CD14-positive monocyte (primary cell): ENCODE results near the gene DSTN. TPM values are rescaled to one million over a fixed set of nuclear protein-coding genes. Genes with fewer than 3 reads are reported as not detected.

ENCODE experiments used
- DNase-seq, 3 donors: peaks; one replicate each; pipeline ENCODE4 v3.0.0-alpha.2; 2011 to 2022
- H2AFZ ChIP-seq: 2 replicates; pipeline ENCODE4 v1.6.0; 2012; ENCODE audit warnings: mild to moderate bottlenecking, low read depth, low read length, inconsistent platforms; ENCODE audit not compliant: insufficient read depth, poor library complexity, severe bottlenecking
- H3K27ac ChIP-seq, 2 donors: 1 replicate in 1 of 2; 2 replicates in 1 of 2; pipeline ENCODE4 v1.5.1; 2012 to 2013; ENCODE audit warnings: low read length in 2 of 2, control low read depth in 1 of 2, inconsistent platforms in 1 of 2, low read depth in 1 of 2, mild to moderate bottlenecking in 1 of 2
- H3K27me3 ChIP-seq, 2 donors: one replicate each; pipeline versions ENCODE4 v1.6.0 to v1.6.1; 2011 to 2013; ENCODE audit warnings: low read length in 2 of 2; ENCODE audit not compliant: control insufficient read depth in 2 of 2, insufficient read depth in 2 of 2
- H3K36me3 ChIP-seq, 2 donors: replicated peaks in 1 of 2; 1 replicate in 1 of 2; 2 replicates in 1 of 2; pipeline versions ENCODE4 v1.5.1 to v1.6.1; 2012 to 2013; ENCODE audit warnings: low read length in 2 of 2, control low read depth in 1 of 2, inconsistent platforms in 1 of 2, mild to moderate bottlenecking in 1 of 2; ENCODE audit not compliant: insufficient read depth in 2 of 2, control insufficient read depth in 1 of 2
- H3K4me1 ChIP-seq, 2 donors: 1 replicate in 1 of 2; 2 replicates in 1 of 2; pipeline versions ENCODE4 v1.5.1 to v1.6.1; 2012 to 2013; ENCODE audit warnings: low read length in 2 of 2, control low read depth in 1 of 2, inconsistent platforms in 1 of 2, mild to moderate bottlenecking in 1 of 2, moderate library complexity in 1 of 2; ENCODE audit not compliant: insufficient read depth in 2 of 2, control insufficient read depth in 1 of 2
- H3K4me2 ChIP-seq: replicated peaks from 2 replicates; pipeline ENCODE3; 2012; ENCODE audit warnings: low read length, moderate library complexity, mild to moderate bottlenecking; ENCODE audit not compliant: poor library complexity, severe bottlenecking; ENCODE audit errors: extremely low read depth
- H3K4me3 ChIP-seq, 3 experiments: fragments of 200-600 bp in 1 of 3; sonication (generic) in 1 of 3; replicated peaks in 1 of 3; 1 replicate in 2 of 3; 2 replicates in 1 of 3; pipeline ENCODE4 v1.5.1; 2011 to 2013; ENCODE audit warnings: low read length in 3 of 3, mild to moderate bottlenecking in 3 of 3, control low read depth in 2 of 3, low read depth in 2 of 3, inconsistent platforms in 1 of 3, moderate library complexity in 1 of 3
- H3K79me2 ChIP-seq: 2 replicates; pipeline ENCODE4 v1.6.0; 2012; ENCODE audit warnings: mild to moderate bottlenecking, control low read depth, inconsistent platforms, low read length, moderate library complexity; ENCODE audit not compliant: insufficient read depth
- H3K9ac ChIP-seq: 2 replicates; pipeline ENCODE4 v1.6.0; 2017; ENCODE audit warnings: low read length, mild to moderate bottlenecking; ENCODE audit not compliant: insufficient read depth, poor library complexity, severe bottlenecking
- H3K9me3 ChIP-seq, 2 donors: replicated peaks in 1 of 2; 1 replicate in 1 of 2; 2 replicates in 1 of 2; pipeline versions ENCODE4 v1.5.1 to v1.6.1; 2012 to 2013; ENCODE audit warnings: low read length in 2 of 2, control low read depth in 1 of 2; ENCODE audit not compliant: control insufficient read depth in 1 of 2, insufficient read depth in 1 of 2
- H4K20me1 ChIP-seq: 2 replicates; pipeline ENCODE4 v1.6.0; 2012; ENCODE audit warnings: mild to moderate bottlenecking, low read length, control low read depth, moderate library complexity; ENCODE audit not compliant: insufficient read depth
- H3K27ac Mint-ChIP-seq, 7 donors: one replicate each; pipeline ENCODE4 v1.8.0; 2020; ENCODE audit warnings: mild to moderate bottlenecking in 7 of 7, mixed read lengths in 7 of 7, moderate library complexity in 6 of 7, inconsistent platforms in 2 of 7
- H3K27me3 Mint-ChIP-seq, 3 donors: one replicate each; pipeline ENCODE4 v1.8.0; 2021 to 2022; ENCODE audit warnings: low read depth in 3 of 3, mild to moderate bottlenecking in 3 of 3, mixed read lengths in 3 of 3, moderate library complexity in 3 of 3, inconsistent platforms in 1 of 3
- H3K36me3 Mint-ChIP-seq, 2 donors: one replicate each; pipeline ENCODE4 v1.8.0; 2020; ENCODE audit warnings: mixed read lengths in 2 of 2, inconsistent platforms in 1 of 2, mild to moderate bottlenecking in 1 of 2
- H3K4me1 Mint-ChIP-seq: one replicate; pipeline ENCODE4 v1.8.0; 2020; ENCODE audit warnings: mild to moderate bottlenecking, mixed read lengths
- H3K4me3 Mint-ChIP-seq, 2 donors: one replicate each; pipeline ENCODE4 v1.8.0; 2020; ENCODE audit warnings: mild to moderate bottlenecking in 2 of 2, mixed read lengths in 2 of 2, moderate library complexity in 1 of 2
- H3K9me3 Mint-ChIP-seq, 7 donors: one replicate each; pipeline ENCODE4 v1.8.0; 2020 to 2022; ENCODE audit warnings: mixed read lengths in 7 of 7, mild to moderate bottlenecking in 6 of 7, moderate library complexity in 6 of 7, inconsistent platforms in 2 of 7
- WGBS: methylation state at CpG from one replicate; pipeline ENCODE4 v1.1.5; 2013; ENCODE audit warnings: missing lambda C conversion rate; ENCODE audit not compliant: insufficient coverage; 5-methylcytosine and 5-hydroxymethylcytosine counted together
- intact Hi-C, 2 donors: fragments of 100-400 bp; cut with micrococcal nuclease; formaldehyde crosslinking; loops; one replicate each; pipeline versions ENCODE4 v1.15.0 to v1.15.1; 2023
- polyA plus RNA-seq, 3 donors: library from polyadenylated mRNA; depleted of rRNA in 1 of 3; unstranded in 2 of 3; stranded (reverse) in 1 of 3; fragments of 300-500 nt in 2 of 3; fragments of >200 nt in 1 of 3; fragmentation: Illumina TruSeq in 2 of 3; gene quantifications; 1 replicate in 2 of 3; 2 replicates in 1 of 3; pipeline ENCODE4 v1.2.3, GENCODE V29; 2012 to 2021
- TF ChIP-seq, protein P1 (sequence below): fragments of 200-600 bp; IDR thresholded peaks from one replicate; pipeline ENCODE4 v1.8.0; 2022; ENCODE audit warnings: antibody characterized with exemption, mild to moderate bottlenecking

Gene DSTN
- polyA plus RNA-seq, 3 donors, result 15.6 to 63.8 (median 58.4) TPM

DNA sequence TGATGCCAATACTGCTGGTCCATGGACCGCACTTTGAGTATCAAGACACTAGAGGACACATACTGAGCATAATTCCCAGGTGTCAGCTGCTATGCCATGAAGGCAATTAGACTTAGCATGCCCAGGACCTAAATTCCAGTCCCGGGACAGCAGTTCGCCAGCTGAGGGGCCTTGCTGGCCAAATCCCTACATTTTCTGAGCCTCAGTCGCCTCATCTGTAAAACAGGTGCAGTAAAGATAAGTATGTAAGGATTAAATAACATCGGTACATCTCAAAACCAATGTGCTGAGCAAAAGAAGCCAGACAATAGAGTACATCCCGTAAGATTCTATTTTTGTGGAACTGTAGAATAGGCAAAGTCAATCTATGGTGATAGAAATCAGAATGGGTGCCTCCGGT, 39.7 kb upstream of the DSTN start:
- Histone ChIP-seq H3K9ac (no peak overlapping the region), H3K27ac (no peak overlapping the region), H3K4me1 (peaks cover 10 to 12% of the 10 kb centered on the region in 2 donors), H3K79me2 (no peaks in the 10 kb centered on the region), H4K20me1 (no peaks in the 10 kb centered on the region), H3K9me3 (peaks cover 0 to 7% of the 10 kb centered on the region in 2 donors), H3K4me3 (no peak overlapping the region), H3K27me3 (peaks cover 10 to 20% of the 10 kb centered on the region in 2 donors), H3K4me2 (no peak overlapping the region), H2AFZ (no peak overlapping the region), H3K36me3 (no peaks in the 10 kb centered on the region)
- 98% methylated on average over 3 of the region's 7 CpGs for WGBS
- no peaks in the 10 kb centered on the region for H3K36me3 Mint-ChIP-seq
- H3K27me3 Mint-ChIP-seq, result peaks cover 19 to 23% (median 22%) of the 10 kb centered on the region in 3 donors
- no peak overlapping the region for H3K27ac Mint-ChIP-seq
- peaks cover 0 to 5% (median 0%) of the 10 kb centered on the region in 7 donors for H3K9me3 Mint-ChIP-seq
- H3K4me1 Mint-ChIP-seq, result peaks cover 13% of the 10 kb centered on the region
- DNase-seq, result no peak
- intact Hi-C loops, result loop anchor here in 1 of 2 donors (10.0 kb wide), 1 partner anchor 365 kb away; no protein-coding TSS in a partner anchor
- TF ChIP-seq, protein P1, sequence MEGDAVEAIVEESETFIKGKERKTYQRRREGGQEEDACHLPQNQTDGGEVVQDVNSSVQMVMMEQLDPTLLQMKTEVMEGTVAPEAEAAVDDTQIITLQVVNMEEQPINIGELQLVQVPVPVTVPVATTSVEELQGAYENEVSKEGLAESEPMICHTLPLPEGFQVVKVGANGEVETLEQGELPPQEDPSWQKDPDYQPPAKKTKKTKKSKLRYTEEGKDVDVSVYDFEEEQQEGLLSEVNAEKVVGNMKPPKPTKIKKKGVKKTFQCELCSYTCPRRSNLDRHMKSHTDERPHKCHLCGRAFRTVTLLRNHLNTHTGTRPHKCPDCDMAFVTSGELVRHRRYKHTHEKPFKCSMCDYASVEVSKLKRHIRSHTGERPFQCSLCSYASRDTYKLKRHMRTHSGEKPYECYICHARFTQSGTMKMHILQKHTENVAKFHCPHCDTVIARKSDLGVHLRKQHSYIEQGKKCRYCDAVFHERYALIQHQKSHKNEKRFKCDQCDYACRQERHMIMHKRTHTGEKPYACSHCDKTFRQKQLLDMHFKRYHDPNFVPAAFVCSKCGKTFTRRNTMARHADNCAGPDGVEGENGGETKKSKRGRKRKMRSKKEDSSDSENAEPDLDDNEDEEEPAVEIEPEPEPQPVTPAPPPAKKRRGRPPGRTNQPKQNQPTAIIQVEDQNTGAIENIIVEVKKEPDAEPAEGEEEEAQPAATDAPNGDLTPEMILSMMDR, result no peak
- H3K4me3 Mint-ChIP-seq, result peak overlapping the region; percentile 55 to 76

DNA sequence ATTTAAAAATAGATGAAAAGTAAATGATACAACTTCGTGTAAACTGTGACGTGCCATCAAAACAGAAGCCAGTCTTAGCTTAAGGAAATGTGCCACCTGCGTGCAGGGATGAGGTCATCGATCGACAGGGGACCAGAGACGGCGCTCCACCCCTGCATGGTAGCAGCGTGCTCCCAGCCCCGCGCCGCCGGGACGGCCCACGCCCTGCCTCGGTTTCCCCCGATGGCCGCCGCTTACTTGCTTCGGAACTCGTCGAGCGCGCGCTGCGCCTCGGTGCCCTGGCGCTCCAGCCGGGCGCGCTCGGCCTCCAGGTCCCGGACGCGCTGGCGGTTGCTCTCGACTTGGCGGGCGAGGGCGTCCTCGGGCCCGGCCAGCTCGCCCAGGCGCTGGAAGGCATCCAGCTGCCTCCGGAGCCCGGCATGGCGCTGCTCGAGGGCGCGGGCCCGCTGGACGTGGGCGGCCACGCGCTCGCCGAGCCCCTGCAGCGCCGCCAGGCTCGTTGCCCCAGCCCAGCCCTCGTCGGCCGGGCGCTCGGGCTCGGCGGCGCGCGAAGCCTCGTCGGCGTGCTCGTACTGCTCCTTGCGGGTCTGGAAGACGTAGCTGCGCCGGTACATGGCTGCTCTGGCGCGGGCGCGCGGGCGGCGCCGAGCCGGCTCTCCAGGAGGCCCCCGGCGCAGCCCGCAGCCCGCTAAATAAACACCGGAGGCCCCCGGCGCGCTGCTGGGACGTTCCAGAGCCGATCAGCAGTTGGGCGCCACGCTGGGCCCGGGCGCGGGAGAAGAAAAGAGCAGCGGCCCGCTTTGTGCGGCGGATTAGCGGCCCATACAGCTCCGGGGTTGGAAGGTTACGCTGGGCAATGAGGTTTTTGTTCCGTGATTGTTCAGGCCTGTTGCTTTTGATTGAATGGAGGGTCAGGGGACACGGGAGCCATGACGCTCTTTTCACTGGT, 38.9 kb upstream of the DSTN start, which contains the start of gene BFSP1:
Gene BFSP1, minus strand, starts transcription at position 664 of the 949 bp plus-strand sequence. Its CDS starts 50 bp downstream, at position 614.
- H3K27ac ChIP-seq, result no peak within 1 kb of the TSS
- H3K27ac Mint-ChIP-seq, result no peak within 1 kb of the TSS

More for the DNA sequence above, 38.9 kb upstream of the DSTN start, which contains the start of gene BFSP1:
- peaks cover 0 to 5% (median 0%) of the 10 kb centered on the region in 7 donors for H3K9me3 Mint-ChIP-seq
- no peaks in the 10 kb centered on the region for H3K36me3 ChIP-seq
- H3K4me1 ChIP-seq, result peaks cover 10 to 12% of the 10 kb centered on the region in 2 donors
- H4K20me1 ChIP-seq, result no peaks in the 10 kb centered on the region
- peaks cover 0 to 7% of the 10 kb centered on the region in 2 donors for H3K9me3 ChIP-seq
- WGBS, result under 1% methylated on average over 111 of the region's 111 CpGs
- H3K4me3 Mint-ChIP-seq, result peak within 1 kb of the TSS; percentile 77 to 89
- peak within 1 kb of the TSS; percentile 69 for H3K4me2 ChIP-seq
- H2AFZ ChIP-seq, result peak within 1 kb of the TSS; percentile 78
- H3K27me3 Mint-ChIP-seq, result peaks cover 19 to 22% (median 19%) of the 10 kb centered on the region in 3 donors
- H3K4me3 ChIP-seq, result peak within 1 kb of the TSS in 2 of 3 experiments; percentile 20 to 66
- intact Hi-C loops, result loop anchor here in 1 of 2 donors (10.0 kb wide), 1 partner anchor 364 kb away; no protein-coding TSS in a partner anchor
- TF ChIP-seq, protein P1, result no peak
- peaks cover 10 to 20% of the 10 kb centered on the region in 2 donors for H3K27me3 ChIP-seq
- H3K9ac ChIP-seq, result no peak within 1 kb of the TSS
- no peaks in the 10 kb centered on the region for H3K36me3 Mint-ChIP-seq
- H3K4me1 Mint-ChIP-seq, result peaks cover 13% of the 10 kb centered on the region
- H3K79me2 ChIP-seq, result no peaks in the 10 kb centered on the region
- no peak for DNase-seq
